Measurements from ENCODE around the gene TMPRSS11E. TPM values are rescaled to one million over a fixed set of nuclear protein-coding genes. Genes with fewer than 3 reads are reported as not detected.

The TMPRSS11E gene
- total RNA-seq, 1 donor from 2014 or later: not detected

- no peak for DNase-seq (ENCODE audit: low read depth)
- H3K27me3 ChIP-seq (ENCODE audit: control insufficient read depth, insufficient read depth, low read length): no peaks in the 10 kb centered on the region
- TF ChIP-seq, protein P1, sequence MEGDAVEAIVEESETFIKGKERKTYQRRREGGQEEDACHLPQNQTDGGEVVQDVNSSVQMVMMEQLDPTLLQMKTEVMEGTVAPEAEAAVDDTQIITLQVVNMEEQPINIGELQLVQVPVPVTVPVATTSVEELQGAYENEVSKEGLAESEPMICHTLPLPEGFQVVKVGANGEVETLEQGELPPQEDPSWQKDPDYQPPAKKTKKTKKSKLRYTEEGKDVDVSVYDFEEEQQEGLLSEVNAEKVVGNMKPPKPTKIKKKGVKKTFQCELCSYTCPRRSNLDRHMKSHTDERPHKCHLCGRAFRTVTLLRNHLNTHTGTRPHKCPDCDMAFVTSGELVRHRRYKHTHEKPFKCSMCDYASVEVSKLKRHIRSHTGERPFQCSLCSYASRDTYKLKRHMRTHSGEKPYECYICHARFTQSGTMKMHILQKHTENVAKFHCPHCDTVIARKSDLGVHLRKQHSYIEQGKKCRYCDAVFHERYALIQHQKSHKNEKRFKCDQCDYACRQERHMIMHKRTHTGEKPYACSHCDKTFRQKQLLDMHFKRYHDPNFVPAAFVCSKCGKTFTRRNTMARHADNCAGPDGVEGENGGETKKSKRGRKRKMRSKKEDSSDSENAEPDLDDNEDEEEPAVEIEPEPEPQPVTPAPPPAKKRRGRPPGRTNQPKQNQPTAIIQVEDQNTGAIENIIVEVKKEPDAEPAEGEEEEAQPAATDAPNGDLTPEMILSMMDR (IDR thresholded peaks at IDR 0.05; ENCODE audit: insufficient read depth, low read length, poor library complexity, severe bottlenecking): no peak
- H3K36me3 ChIP-seq (ENCODE audit: control insufficient read depth, insufficient read depth, low read length): no peaks in the 10 kb centered on the region
- H3K4me3 ChIP-seq (ENCODE audit: low read depth, low read length): no peak overlapping the region
Observed at GRCh38 chr4:68430337-68430736, 16.9 kb upstream of the TMPRSS11E start.

DNA sequence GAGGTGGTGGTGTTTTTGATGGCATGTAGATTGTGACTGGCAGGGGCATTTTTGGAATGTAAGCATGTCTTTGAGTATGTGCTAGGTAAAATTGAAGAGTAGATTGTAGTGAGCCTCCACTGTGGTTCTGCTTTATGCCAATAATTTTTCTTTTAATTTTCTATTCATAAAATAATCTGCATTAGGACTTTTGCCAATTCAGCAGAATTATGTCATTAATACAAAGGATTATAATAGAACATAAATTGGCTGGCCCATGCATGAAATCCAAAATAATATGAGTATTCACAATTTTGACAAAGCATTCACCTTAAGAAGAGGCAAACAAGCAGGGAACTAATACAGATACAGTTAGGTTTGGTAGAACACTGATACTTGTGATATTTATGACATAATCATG, 14.9 kb upstream of the TMPRSS11E start:
- TF ChIP-seq, protein P1 (IDR thresholded peaks at IDR 0.05; ENCODE audit: insufficient read depth, low read length, poor library complexity, severe bottlenecking): no peak
- H3K36me3 ChIP-seq (ENCODE audit: control insufficient read depth, insufficient read depth, low read length): no peaks in the 10 kb centered on the region

DNA sequence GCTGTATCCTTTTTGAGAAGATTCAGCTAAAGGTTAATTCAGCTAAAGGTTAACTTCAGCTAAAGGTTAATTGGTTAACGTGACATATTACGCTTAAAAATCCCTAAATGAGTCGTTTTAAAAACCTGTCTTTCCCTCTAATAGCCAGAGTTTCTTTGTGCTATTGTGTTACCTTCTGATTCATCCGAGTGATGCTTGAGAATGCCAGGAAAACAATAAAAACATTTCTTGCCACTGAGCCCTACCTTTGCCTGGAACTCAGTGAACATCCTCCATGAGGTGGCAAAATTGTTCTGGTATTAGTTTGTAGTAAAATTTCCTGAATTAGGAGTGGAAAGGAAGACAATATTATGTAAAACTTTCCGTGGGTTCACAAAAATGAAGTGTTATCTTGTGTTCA, 13.7 kb upstream of the TMPRSS11E start:
- H3K36me3 ChIP-seq (ENCODE audit: control insufficient read depth, insufficient read depth, low read length): no peaks in the 10 kb centered on the region
- DNase-seq (ENCODE audit: low read depth): no peak
- TF ChIP-seq, protein P1 (IDR thresholded peaks at IDR 0.05; ENCODE audit: insufficient read depth, low read length, poor library complexity, severe bottlenecking): no peak

More for the DNA sequence above, 14.9 kb upstream of the TMPRSS11E start:
- Histone ChIP-seq H3K27me3 (ENCODE audit: control insufficient read depth, insufficient read depth, low read length) (no peaks in the 10 kb centered on the region), H3K4me3 (ENCODE audit: low read depth, low read length) (no peak overlapping the region)
- DNase-seq (ENCODE audit: low read depth): no peak

GRCh38 chr4:68434277-68434676, 13.0 kb upstream of the TMPRSS11E start:
- Histone ChIP-seq H3K4me3 (ENCODE audit: low read depth, low read length) (no peak overlapping the region), H3K36me3 (ENCODE audit: control insufficient read depth, insufficient read depth, low read length) (no peaks in the 10 kb centered on the region), H3K27me3 (ENCODE audit: control insufficient read depth, insufficient read depth, low read length) (no peaks in the 10 kb centered on the region)
- DNase-seq (ENCODE audit: low read depth): no peak
- TF ChIP-seq, protein P1 (IDR thresholded peaks at IDR 0.05; ENCODE audit: insufficient read depth, low read length, poor library complexity, severe bottlenecking): no peak

More for the DNA sequence above, 13.7 kb upstream of the TMPRSS11E start:
- H3K4me3 ChIP-seq (ENCODE audit: low read depth, low read length): no peak overlapping the region
- H3K27me3 ChIP-seq (ENCODE audit: control insufficient read depth, insufficient read depth, low read length): no peaks in the 10 kb centered on the region

DNA sequence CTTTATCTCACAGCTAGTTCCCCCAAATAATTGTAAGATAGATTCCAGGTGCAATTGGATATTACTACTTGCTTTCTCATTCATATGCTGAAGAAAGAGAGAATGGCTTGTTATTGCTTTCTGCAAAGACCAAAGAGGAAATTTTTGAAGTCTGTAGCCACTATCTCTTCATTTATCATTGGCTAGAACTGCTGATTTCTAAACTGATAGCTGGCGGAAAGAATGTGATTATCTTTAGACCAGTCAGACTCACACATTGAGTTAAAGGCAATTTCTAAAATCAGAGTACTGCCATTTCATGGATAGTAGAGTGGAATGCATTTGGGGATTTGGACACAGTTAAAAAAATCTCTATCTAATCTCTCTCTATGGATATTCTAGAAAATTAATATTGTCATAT, 12.4 kb upstream of the TMPRSS11E start:
- Histone ChIP-seq H3K4me3 (ENCODE audit: low read depth, low read length) (no peak overlapping the region), H3K27me3 (ENCODE audit: control insufficient read depth, insufficient read depth, low read length) (no peaks in the 10 kb centered on the region), H3K36me3 (ENCODE audit: control insufficient read depth, insufficient read depth, low read length) (no peaks in the 10 kb centered on the region)
- TF ChIP-seq, protein P1 (IDR thresholded peaks at IDR 0.05; ENCODE audit: insufficient read depth, low read length, poor library complexity, severe bottlenecking): no peak
- no peak for DNase-seq (ENCODE audit: low read depth)

DNA sequence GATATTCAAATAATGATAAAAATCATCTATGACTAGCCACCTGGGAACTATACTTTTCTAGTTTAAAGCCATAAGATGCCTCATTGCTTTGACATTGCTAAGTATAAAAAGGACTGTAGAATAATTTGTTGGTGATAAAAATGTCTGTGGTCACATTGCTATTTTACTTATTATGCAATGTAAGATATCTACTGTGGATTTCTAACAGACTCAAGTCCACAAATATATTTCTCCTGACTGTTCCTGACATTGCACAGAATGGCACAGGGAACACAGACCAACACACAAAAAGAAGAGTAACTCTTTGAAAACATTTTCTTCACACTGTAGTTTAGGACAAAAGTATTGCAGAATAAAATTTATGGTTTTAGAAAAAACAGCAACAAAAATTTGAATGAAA, 2.2 kb upstream of the TMPRSS11E start:
- Histone ChIP-seq H3K36me3 (ENCODE audit: control insufficient read depth, insufficient read depth, low read length) (no peaks in the 10 kb centered on the region), H3K4me3 (ENCODE audit: low read depth, low read length) (no peak overlapping the region), H3K27me3 (ENCODE audit: control insufficient read depth, insufficient read depth, low read length) (no peaks in the 10 kb centered on the region)
- TF ChIP-seq, protein P1 (IDR thresholded peaks at IDR 0.05; ENCODE audit: insufficient read depth, low read length, poor library complexity, severe bottlenecking): no peak
- no peak for DNase-seq (ENCODE audit: low read depth)
